ENCODE results near the gene EYA4.

Gene EYA4

GRCh38 chr6:133467231-133467981 is 226.2 kb downstream of the EYA4 start:
- H3K4me1 ChIP-seq (ENCODE audit: insufficient read depth, low read length) = no peaks in the 10 kb centered on the region
- H3K4me3 ChIP-seq (ENCODE audit: low read depth in 1 of 2, low read length in 2 of 2) = no peak overlapping the region
- no peak overlapping the region for H3K27ac ChIP-seq (ENCODE audit: low read depth, low read length)
- H3K36me3 ChIP-seq (ENCODE audit: insufficient read depth, low read length) = no peaks in the 10 kb centered on the region
- no peaks in the 10 kb centered on the region for H3K27me3 ChIP-seq (ENCODE audit: control insufficient read depth in 1 of 2, insufficient read depth in 2 of 2, low read length in 2 of 2)
- H3K9me3 ChIP-seq (ENCODE audit: low read length) = no peaks in the 10 kb centered on the region
- H3K9ac ChIP-seq (ENCODE audit: low read length) = no peak overlapping the region

GRCh38 chr6:133467982-133468380 is 226.8 kb downstream of the EYA4 start:
- H3K4me1 ChIP-seq (ENCODE audit: insufficient read depth, low read length) = no peaks in the 10 kb centered on the region
- no peaks in the 10 kb centered on the region for H3K36me3 ChIP-seq (ENCODE audit: insufficient read depth, low read length)
- H3K27ac ChIP-seq (ENCODE audit: low read depth, low read length) = no peak overlapping the region
- H3K27me3 ChIP-seq (ENCODE audit: control insufficient read depth in 1 of 2, insufficient read depth in 2 of 2, low read length in 2 of 2) = no peaks in the 10 kb centered on the region
- no peaks in the 10 kb centered on the region for H3K9me3 ChIP-seq (ENCODE audit: low read length)
- no peak overlapping the region for H3K9ac ChIP-seq (ENCODE audit: low read length)
- H3K4me3 ChIP-seq (ENCODE audit: low read depth in 1 of 2, low read length in 2 of 2) = no peak overlapping the region

- Histone ChIP-seq H3K4me3 (ENCODE audit: low read depth in 1 of 2, low read length in 2 of 2) (no peak overlapping the region), H3K4me1 (ENCODE audit: insufficient read depth, low read length) (no peaks in the 10 kb centered on the region), H3K27ac (ENCODE audit: low read depth, low read length) (no peak overlapping the region), H3K9me3 (ENCODE audit: low read length) (no peaks in the 10 kb centered on the region), H3K36me3 (ENCODE audit: insufficient read depth, low read length) (no peaks in the 10 kb centered on the region), H3K9ac (ENCODE audit: low read length) (no peak overlapping the region), H3K27me3 (ENCODE audit: control insufficient read depth in 1 of 2, insufficient read depth in 2 of 2, low read length in 2 of 2) (no peaks in the 10 kb centered on the region)
Observed at GRCh38 chr6:133468591-133468990, 227.4 kb downstream of the EYA4 start.

- no peak overlapping the region for H3K9ac ChIP-seq (ENCODE audit: low read length)
Observed at GRCh38 chr6:133474516-133474915, 233.4 kb downstream of the EYA4 start.

GRCh38 chr6:133478673-133479072 is 237.5 kb downstream of the EYA4 start:
- no peak overlapping the region for H3K9ac ChIP-seq (ENCODE audit: low read length)
- no peak overlapping the region for H3K4me3 ChIP-seq (ENCODE audit: low read depth in 1 of 2, low read length in 2 of 2)
- no peaks in the 10 kb centered on the region for H3K4me1 ChIP-seq (ENCODE audit: insufficient read depth, low read length)
- H3K27ac ChIP-seq (ENCODE audit: low read depth, low read length) = no peak overlapping the region
- no peaks in the 10 kb centered on the region for H3K27me3 ChIP-seq (ENCODE audit: control insufficient read depth in 1 of 2, insufficient read depth in 2 of 2, low read length in 2 of 2)
- H3K9me3 ChIP-seq (ENCODE audit: low read length) = no peaks in the 10 kb centered on the region
- H3K36me3 ChIP-seq (ENCODE audit: insufficient read depth, low read length) = no peaks in the 10 kb centered on the region

More at GRCh38 chr6:133474516-133474915, 233.4 kb downstream of the EYA4 start:
- Histone ChIP-seq H3K27ac (ENCODE audit: low read depth, low read length) (no peak overlapping the region), H3K4me1 (ENCODE audit: insufficient read depth, low read length) (no peaks in the 10 kb centered on the region), H3K4me3 (ENCODE audit: low read depth in 1 of 2, low read length in 2 of 2) (no peak overlapping the region), H3K9me3 (ENCODE audit: low read length) (no peaks in the 10 kb centered on the region), H3K27me3 (ENCODE audit: control insufficient read depth in 1 of 2, insufficient read depth in 2 of 2, low read length in 2 of 2) (no peaks in the 10 kb centered on the region), H3K36me3 (ENCODE audit: insufficient read depth, low read length) (no peaks in the 10 kb centered on the region)

- Histone ChIP-seq H3K9ac (ENCODE audit: low read length) (no peak overlapping the region), H3K4me3 (ENCODE audit: low read depth in 1 of 2, low read length in 2 of 2) (no peak overlapping the region), H3K36me3 (ENCODE audit: insufficient read depth, low read length) (no peaks in the 10 kb centered on the region), H3K27me3 (ENCODE audit: control insufficient read depth in 1 of 2, insufficient read depth in 2 of 2, low read length in 2 of 2) (no peaks in the 10 kb centered on the region), H3K4me1 (ENCODE audit: insufficient read depth, low read length) (no peaks in the 10 kb centered on the region), H3K9me3 (ENCODE audit: low read length) (no peaks in the 10 kb centered on the region), H3K27ac (ENCODE audit: low read depth, low read length) (no peak overlapping the region)
Observed at GRCh38 chr6:133487174-133487573, 246.0 kb downstream of the EYA4 start.

- no peak overlapping the region for H3K27ac ChIP-seq (ENCODE audit: low read depth, low read length)
Observed at GRCh38 chr6:133495205-133495903, 254.2 kb downstream of the EYA4 start.

GRCh38 chr6:133499662-133500061 is 258.5 kb downstream of the EYA4 start:
- no peaks in the 10 kb centered on the region for H3K9me3 ChIP-seq (ENCODE audit: low read length)
- no peak overlapping the region for H3K27ac ChIP-seq (ENCODE audit: low read depth, low read length)
- no peak overlapping the region for H3K4me3 ChIP-seq (ENCODE audit: low read depth in 1 of 2, low read length in 2 of 2)
- H3K27me3 ChIP-seq (ENCODE audit: control insufficient read depth in 1 of 2, insufficient read depth in 2 of 2, low read length in 2 of 2) = no peaks in the 10 kb centered on the region
- no peak overlapping the region for H3K9ac ChIP-seq (ENCODE audit: low read length)
- H3K4me1 ChIP-seq (ENCODE audit: insufficient read depth, low read length) = peaks cover 14% of the 10 kb centered on the region
- H3K36me3 ChIP-seq (ENCODE audit: insufficient read depth, low read length) = no peaks in the 10 kb centered on the region

More at GRCh38 chr6:133495205-133495903, 254.2 kb downstream of the EYA4 start:
- Histone ChIP-seq H3K4me1 (ENCODE audit: insufficient read depth, low read length) (no peaks in the 10 kb centered on the region), H3K9me3 (ENCODE audit: low read length) (no peaks in the 10 kb centered on the region), H3K27me3 (ENCODE audit: control insufficient read depth in 1 of 2, insufficient read depth in 2 of 2, low read length in 2 of 2) (no peaks in the 10 kb centered on the region), H3K9ac (ENCODE audit: low read length) (no peak overlapping the region), H3K36me3 (ENCODE audit: insufficient read depth, low read length) (no peaks in the 10 kb centered on the region), H3K4me3 (ENCODE audit: low read depth in 1 of 2, low read length in 2 of 2) (no peak overlapping the region)

- H3K27ac ChIP-seq (ENCODE audit: low read depth, low read length) = no peak overlapping the region
- no peak overlapping the region for H3K4me3 ChIP-seq (ENCODE audit: low read depth in 1 of 2, low read length in 2 of 2)
- no peaks in the 10 kb centered on the region for H3K36me3 ChIP-seq (ENCODE audit: insufficient read depth, low read length)
- H3K4me1 ChIP-seq (ENCODE audit: insufficient read depth, low read length) = peaks cover 14% of the 10 kb centered on the region
- H3K9me3 ChIP-seq (ENCODE audit: low read length) = no peaks in the 10 kb centered on the region
- no peaks in the 10 kb centered on the region for H3K27me3 ChIP-seq (ENCODE audit: control insufficient read depth in 1 of 2, insufficient read depth in 2 of 2, low read length in 2 of 2)
- H3K9ac ChIP-seq (ENCODE audit: low read length) = no peak overlapping the region
Observed at GRCh38 chr6:133501675-133502270, 260.6 kb downstream of the EYA4 start.

- H3K36me3 ChIP-seq (ENCODE audit: insufficient read depth, low read length) = no peaks in the 10 kb centered on the region
- H3K9ac ChIP-seq (ENCODE audit: low read length) = no peak overlapping the region
- no peaks in the 10 kb centered on the region for H3K27me3 ChIP-seq (ENCODE audit: control insufficient read depth in 1 of 2, insufficient read depth in 2 of 2, low read length in 2 of 2)
- no peak overlapping the region for H3K4me3 ChIP-seq (ENCODE audit: low read depth in 1 of 2, low read length in 2 of 2)
- peaks cover 14% of the 10 kb centered on the region for H3K4me1 ChIP-seq (ENCODE audit: insufficient read depth, low read length)
- H3K27ac ChIP-seq (ENCODE audit: low read depth, low read length) = no peak overlapping the region
- H3K9me3 ChIP-seq (ENCODE audit: low read length) = no peaks in the 10 kb centered on the region
Observed at GRCh38 chr6:133502441-133503335, 261.5 kb downstream of the EYA4 start.

GRCh38 chr6:133503336-133503729 is 262.2 kb downstream of the EYA4 start:
- Histone ChIP-seq H3K36me3 (ENCODE audit: insufficient read depth, low read length) (no peaks in the 10 kb centered on the region), H3K9me3 (ENCODE audit: low read length) (no peaks in the 10 kb centered on the region), H3K4me1 (ENCODE audit: insufficient read depth, low read length) (peaks cover 14% of the 10 kb centered on the region), H3K27me3 (ENCODE audit: control insufficient read depth in 1 of 2, insufficient read depth in 2 of 2, low read length in 2 of 2) (no peaks in the 10 kb centered on the region), H3K27ac (ENCODE audit: low read depth, low read length) (no peak overlapping the region), H3K4me3 (ENCODE audit: low read depth in 1 of 2, low read length in 2 of 2) (no peak overlapping the region), H3K9ac (ENCODE audit: low read length) (no peak overlapping the region)

All from muscle layer of colon (tissue), 2 donors.